ENCODE measurements around the gene E2F3.
"Not testable (repeated sequence)": the region's sequence is repeated elsewhere in the genome, so short reads cannot be mapped to it uniquely, and the experiment has no call there.

The E2F3 gene

GRCh38 chr6:20448828-20449227 is 47.1 kb downstream of the E2F3 start:
- H3K9ac ChIP-seq (ENCODE audit: low read length), result no peak overlapping the region
- peaks cover 15% of the 10 kb centered on the region for H3K4me1 ChIP-seq (ENCODE audit: control insufficient read depth, insufficient read depth, low read length)
- H3K36me3 ChIP-seq (ENCODE audit: control insufficient read depth, insufficient read depth, low read length), result peaks cover 17% of the 10 kb centered on the region
- H3K27ac ChIP-seq (ENCODE audit: low read depth, low read length), result no peak overlapping the region
- no peaks in the 10 kb centered on the region for H3K9me3 ChIP-seq (ENCODE audit: control insufficient read depth, insufficient read depth, low read depth, low read length)
- H3K27me3 ChIP-seq (ENCODE audit: control insufficient read depth, insufficient read depth, low read length), result no peaks in the 10 kb centered on the region
- H3K4me3 ChIP-seq (ENCODE audit: low read depth, low read length), result no peak overlapping the region

- Histone ChIP-seq H3K9ac (ENCODE audit: low read length) (no peak overlapping the region), H3K27me3 (ENCODE audit: control insufficient read depth, insufficient read depth, low read length) (no peaks in the 10 kb centered on the region), H3K27ac (ENCODE audit: low read depth, low read length) (no peak overlapping the region; the same call in 1 of the 2 replicates), H3K9me3 (ENCODE audit: control insufficient read depth, insufficient read depth, low read depth, low read length) (no peaks in the 10 kb centered on the region), H3K4me3 (ENCODE audit: low read depth, low read length) (no peak overlapping the region), H3K36me3 (ENCODE audit: control insufficient read depth, insufficient read depth, low read length) (peaks cover 21% of the 10 kb centered on the region), H3K4me1 (ENCODE audit: control insufficient read depth, insufficient read depth, low read length) (peaks cover 16% of the 10 kb centered on the region; the same call in 1 of the 2 replicates)
These were observed 52.6 kb downstream of the E2F3 start for GRCh38 chr6:20454204-20454824.

- Histone ChIP-seq H3K4me3 (ENCODE audit: low read depth, low read length) (no peak overlapping the region), H3K9ac (ENCODE audit: low read length) (no peak overlapping the region), H3K27ac (ENCODE audit: low read depth, low read length) (no peak overlapping the region), H3K9me3 (ENCODE audit: control insufficient read depth, insufficient read depth, low read depth, low read length) (no peaks in the 10 kb centered on the region), H3K27me3 (ENCODE audit: control insufficient read depth, insufficient read depth, low read length) (no peaks in the 10 kb centered on the region), H3K36me3 (ENCODE audit: control insufficient read depth, insufficient read depth, low read length) (peaks cover 28% of the 10 kb centered on the region), H3K4me1 (ENCODE audit: control insufficient read depth, insufficient read depth, low read length) (peaks cover 16% of the 10 kb centered on the region; the same call in 1 of the 2 replicates)
These were observed 53.7 kb downstream of the E2F3 start for GRCh38 chr6:20455251-20455940.

GRCh38 chr6:20458027-20458894 is 56.6 kb downstream of the E2F3 start:
- Histone ChIP-seq H3K4me1 (ENCODE audit: control insufficient read depth, insufficient read depth, low read length) (peaks cover 16% of the 10 kb centered on the region; the same call in 1 of the 2 replicates), H3K27me3 (ENCODE audit: control insufficient read depth, insufficient read depth, low read length) (no peaks in the 10 kb centered on the region), H3K9me3 (ENCODE audit: control insufficient read depth, insufficient read depth, low read depth, low read length) (no peaks in the 10 kb centered on the region), H3K27ac (ENCODE audit: low read depth, low read length) (no peak overlapping the region), H3K36me3 (ENCODE audit: control insufficient read depth, insufficient read depth, low read length) (peaks cover 28% of the 10 kb centered on the region), H3K4me3 (ENCODE audit: low read depth, low read length) (no peak overlapping the region), H3K9ac (ENCODE audit: low read length) (no peak overlapping the region)

GRCh38 chr6:20459682-20460081 is 58.0 kb downstream of the E2F3 start:
- Histone ChIP-seq H3K9me3 (ENCODE audit: control insufficient read depth, insufficient read depth, low read depth, low read length) (no peaks in the 10 kb centered on the region), H3K27ac (ENCODE audit: low read depth, low read length) (no peak overlapping the region), H3K4me3 (ENCODE audit: low read depth, low read length) (no peak overlapping the region), H3K4me1 (ENCODE audit: control insufficient read depth, insufficient read depth, low read length) (peaks cover 20% of the 10 kb centered on the region), H3K9ac (ENCODE audit: low read length) (no peak overlapping the region), H3K36me3 (ENCODE audit: control insufficient read depth, insufficient read depth, low read length) (peaks cover 31% of the 10 kb centered on the region), H3K27me3 (ENCODE audit: control insufficient read depth, insufficient read depth, low read length) (no peaks in the 10 kb centered on the region)

GRCh38 chr6:20461576-20461975 is 59.9 kb downstream of the E2F3 start:
- Histone ChIP-seq H3K9me3 (ENCODE audit: control insufficient read depth, insufficient read depth, low read depth, low read length) (0 out of 2 replicates have a peak, but pooled peaks cover 4% of the 10 kb centered on the region), H3K36me3 (ENCODE audit: control insufficient read depth, insufficient read depth, low read length) (peaks cover 35% of the 10 kb centered on the region), H3K27ac (ENCODE audit: low read depth, low read length) (no peak overlapping the region), H3K4me3 (ENCODE audit: low read depth, low read length) (no peak overlapping the region), H3K27me3 (ENCODE audit: control insufficient read depth, insufficient read depth, low read length) (no peaks in the 10 kb centered on the region), H3K9ac (ENCODE audit: low read length) (no peak overlapping the region), H3K4me1 (ENCODE audit: control insufficient read depth, insufficient read depth, low read length) (peaks cover 16% of the 10 kb centered on the region)

GRCh38 chr6:20463396-20463795 is 61.7 kb downstream of the E2F3 start:
- Histone ChIP-seq H3K36me3 (ENCODE audit: control insufficient read depth, insufficient read depth, low read length) (peaks cover 28% of the 10 kb centered on the region), H3K4me3 (ENCODE audit: low read depth, low read length) (no peak overlapping the region), H3K9me3 (ENCODE audit: control insufficient read depth, insufficient read depth, low read depth, low read length) (0 out of 2 replicates have a peak, but pooled peaks cover 4% of the 10 kb centered on the region), H3K4me1 (ENCODE audit: control insufficient read depth, insufficient read depth, low read length) (peaks cover 32% of the 10 kb centered on the region), H3K27ac (ENCODE audit: low read depth, low read length) (no peak overlapping the region), H3K27me3 (ENCODE audit: control insufficient read depth, insufficient read depth, low read length) (no peaks in the 10 kb centered on the region), H3K9ac (ENCODE audit: low read length) (no peak overlapping the region)

GRCh38 chr6:20464041-20464440 is 62.4 kb downstream of the E2F3 start:
- no peak overlapping the region for H3K27ac ChIP-seq (ENCODE audit: low read depth, low read length)

GRCh38 chr6:20464847-20465246 is 63.2 kb downstream of the E2F3 start:
- Histone ChIP-seq H3K36me3 (ENCODE audit: control insufficient read depth, insufficient read depth, low read length) (peaks cover 21% of the 10 kb centered on the region), H3K4me1 (ENCODE audit: control insufficient read depth, insufficient read depth, low read length) (peaks cover 34% of the 10 kb centered on the region), H3K9ac (ENCODE audit: low read length) (no peak overlapping the region), H3K9me3 (ENCODE audit: control insufficient read depth, insufficient read depth, low read depth, low read length) (0 out of 2 replicates have a peak, but pooled peaks cover 4% of the 10 kb centered on the region), H3K27ac (ENCODE audit: low read depth, low read length) (no peak overlapping the region), H3K4me3 (ENCODE audit: low read depth, low read length) (no peak overlapping the region), H3K27me3 (ENCODE audit: control insufficient read depth, insufficient read depth, low read length) (no peaks in the 10 kb centered on the region)

More at GRCh38 chr6:20464041-20464440, 62.4 kb downstream of the E2F3 start:
- H3K4me3 ChIP-seq (ENCODE audit: low read depth, low read length), result no peak overlapping the region
- peaks cover 27% of the 10 kb centered on the region for H3K36me3 ChIP-seq (ENCODE audit: control insufficient read depth, insufficient read depth, low read length)
- H3K9ac ChIP-seq (ENCODE audit: low read length), result no peak overlapping the region
- peaks cover 34% of the 10 kb centered on the region for H3K4me1 ChIP-seq (ENCODE audit: control insufficient read depth, insufficient read depth, low read length)
- H3K9me3 ChIP-seq (ENCODE audit: control insufficient read depth, insufficient read depth, low read depth, low read length), result 0 out of 2 replicates have a peak, but pooled peaks cover 4% of the 10 kb centered on the region
- H3K27me3 ChIP-seq (ENCODE audit: control insufficient read depth, insufficient read depth, low read length), result no peaks in the 10 kb centered on the region

- peaks cover 34% of the 10 kb centered on the region for H3K4me1 ChIP-seq (ENCODE audit: control insufficient read depth, insufficient read depth, low read length)
- not testable (repeated sequence) for H3K27ac ChIP-seq (ENCODE audit: low read depth, low read length); H3K27me3 ChIP-seq (ENCODE audit: control insufficient read depth, insufficient read depth, low read length); H3K9me3 ChIP-seq (ENCODE audit: control insufficient read depth, insufficient read depth, low read depth, low read length); H3K4me3 ChIP-seq (ENCODE audit: low read depth, low read length); H3K9ac ChIP-seq (ENCODE audit: low read length)
- H3K36me3 ChIP-seq (ENCODE audit: control insufficient read depth, insufficient read depth, low read length), result peaks cover 13% of the 10 kb centered on the region
These were observed 63.9 kb downstream of the E2F3 start for GRCh38 chr6:20465616-20466015.
